Activated gamma-delta T cell treated with anti-CD3 and anti-CD28 coated beads, Interleukin-2, amount 50 U/mL, for 16 hours (primary cell): ENCODE data around the gene CDKL5.

Experiments used
- DNase-seq: peaks from one replicate; pipeline ENCODE4 v3.0.0-alpha.2; 2020; ENCODE audit warnings: low read depth

Gene CDKL5

GRCh38 chrX:18457000-18457399 is 31.6 kb downstream of the CDKL5 start:
- DNase-seq = no peak

- DNase-seq = no peak
Measured at GRCh38 chrX:18461431-18461830, 36.0 kb downstream of the CDKL5 start.

- no peak for DNase-seq
Measured at GRCh38 chrX:18464499-18464898, 39.1 kb downstream of the CDKL5 start.

DNA sequence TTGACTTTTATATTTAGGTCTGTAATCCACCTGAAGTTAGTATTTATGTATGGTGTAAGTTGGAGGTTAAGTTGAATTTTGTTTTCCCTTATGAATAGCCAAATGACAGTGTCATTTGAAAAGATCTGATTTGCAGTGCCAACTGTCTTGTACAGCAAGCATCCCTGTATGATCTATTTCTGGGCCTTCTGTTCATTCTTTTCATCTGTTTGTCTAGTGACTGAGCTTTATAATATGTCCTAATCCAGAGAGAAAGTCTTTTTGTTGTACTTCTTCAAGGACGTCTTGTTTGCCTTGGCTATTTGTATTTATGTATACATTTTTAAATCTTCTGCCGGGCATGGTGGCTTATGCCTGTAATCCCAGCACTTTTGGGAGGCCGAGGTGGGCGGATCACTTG is 39.6 kb downstream of the CDKL5 start:
- DNase-seq = no peak

DNA sequence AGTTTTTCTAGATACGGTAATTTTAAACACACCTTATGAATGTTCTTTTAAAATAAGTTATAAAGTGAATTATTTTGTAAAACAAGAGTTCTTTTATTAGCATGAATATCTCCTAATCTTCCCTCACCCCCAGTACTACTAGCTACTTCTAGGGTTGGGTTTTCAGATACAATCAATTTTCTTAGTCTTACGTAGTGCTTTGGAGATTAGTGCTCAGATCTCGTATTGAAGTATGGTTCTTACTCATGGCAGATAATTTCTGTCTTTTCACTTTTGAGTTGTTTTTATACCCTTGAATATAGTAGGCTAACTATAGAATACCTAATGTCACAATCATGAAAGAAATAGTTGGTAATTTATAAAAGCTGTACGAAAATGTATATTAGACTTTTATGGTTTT is 43.2 kb downstream of the CDKL5 start:
- DNase-seq = no peak

GRCh38 chrX:18471296-18471695 is 45.9 kb downstream of the CDKL5 start:
- no peak for DNase-seq

DNA sequence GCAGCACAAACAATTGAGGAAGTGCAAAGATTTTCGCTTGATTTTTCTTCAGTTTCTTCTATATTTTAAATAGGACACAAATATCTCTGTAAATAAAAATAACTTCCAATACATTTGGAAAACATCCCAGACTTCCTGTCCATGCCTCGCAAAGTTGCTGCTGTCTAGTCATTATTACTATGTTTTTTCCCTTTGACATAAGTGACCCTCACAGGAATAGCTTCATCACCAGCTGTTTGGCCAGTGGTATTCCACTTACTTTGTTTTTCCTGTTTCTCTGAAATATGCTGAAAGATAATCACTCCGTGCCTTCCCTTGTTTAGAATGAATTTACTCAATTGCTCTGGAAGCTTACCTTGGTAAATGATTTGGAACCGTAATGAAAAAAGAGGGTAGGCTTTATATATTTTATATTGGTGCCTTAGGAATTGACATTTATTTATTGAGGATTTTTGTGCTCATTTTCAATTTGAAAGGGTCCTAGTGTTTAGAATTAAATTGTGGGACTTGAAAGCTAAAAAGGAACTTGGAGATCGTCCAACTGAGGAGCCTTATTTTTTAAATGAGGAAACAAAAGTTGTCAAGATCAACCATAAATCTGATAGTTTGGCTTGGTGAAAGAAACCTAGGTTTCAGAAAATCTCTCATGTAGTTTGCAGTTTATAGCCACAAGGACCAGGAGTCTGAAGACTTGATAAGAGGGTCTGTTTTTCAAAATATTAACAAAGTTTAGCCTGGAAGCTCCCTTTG is 65.6 kb downstream of the CDKL5 start:
- no peak for DNase-seq

GRCh38 chrX:18491587-18492340 is 66.4 kb downstream of the CDKL5 start:
- DNase-seq = no peak

DNA sequence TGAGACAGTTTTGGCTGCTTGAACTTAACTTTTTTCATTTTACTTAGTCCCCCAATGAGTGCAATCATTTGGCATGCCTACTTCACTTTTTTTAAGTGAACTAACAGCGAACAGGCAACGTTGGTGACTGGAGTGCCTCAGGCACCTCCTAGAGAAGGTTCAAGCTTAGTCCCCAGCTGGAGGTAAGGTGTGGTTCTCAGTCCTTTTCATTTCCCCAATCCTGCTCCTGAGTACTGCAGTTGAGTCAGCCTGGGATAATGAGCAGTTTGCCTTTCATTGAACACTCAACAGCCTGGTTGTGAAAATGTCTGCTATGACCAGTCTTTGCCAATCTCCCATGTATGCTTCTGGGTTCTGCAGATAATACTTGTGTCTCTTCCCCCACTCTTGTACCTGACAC is 109.5 kb downstream of the CDKL5 start:
- no peak for DNase-seq

DNA sequence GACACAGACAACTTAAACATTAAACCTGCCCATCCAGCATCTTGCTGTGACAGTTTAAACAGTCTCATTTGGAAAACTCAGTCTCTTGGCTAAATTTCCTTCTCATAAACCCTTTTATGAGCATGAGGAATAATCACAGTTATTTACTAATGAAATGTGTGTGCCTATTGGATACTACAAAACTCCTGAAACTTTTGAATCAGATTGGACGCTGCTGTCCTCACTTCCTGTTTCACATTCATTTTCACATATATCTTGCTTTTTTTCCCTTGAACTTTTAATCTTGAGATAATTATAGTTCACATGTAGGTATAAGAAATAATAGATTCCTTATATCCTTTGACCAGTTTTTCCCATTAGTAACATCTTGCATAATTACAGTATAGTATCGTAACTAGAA is 111.7 kb downstream of the CDKL5 start:
- no peak for DNase-seq

DNA sequence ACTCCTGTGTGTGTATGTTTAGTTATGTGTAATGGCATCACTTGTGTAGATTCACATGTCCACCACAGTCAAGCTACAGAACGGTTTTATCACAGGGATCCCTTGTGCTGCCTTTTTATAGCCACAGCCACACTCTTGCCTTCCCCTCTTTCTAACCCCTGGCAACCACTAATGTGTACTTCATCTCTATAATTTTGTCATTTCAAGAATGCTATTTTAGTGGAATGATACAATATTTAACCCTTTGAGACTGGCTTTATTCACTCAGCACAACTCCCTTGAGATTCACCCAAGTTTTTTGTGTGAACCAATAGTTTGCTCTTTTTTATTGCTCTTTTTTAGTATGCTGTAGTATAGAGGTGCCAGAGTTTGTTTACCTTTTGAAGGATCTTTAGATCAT is 112.1 kb downstream of the CDKL5 start:
- no peak for DNase-seq

- DNase-seq = no peak
Measured at GRCh38 chrX:18542131-18542530, 116.7 kb downstream of the CDKL5 start.

DNA sequence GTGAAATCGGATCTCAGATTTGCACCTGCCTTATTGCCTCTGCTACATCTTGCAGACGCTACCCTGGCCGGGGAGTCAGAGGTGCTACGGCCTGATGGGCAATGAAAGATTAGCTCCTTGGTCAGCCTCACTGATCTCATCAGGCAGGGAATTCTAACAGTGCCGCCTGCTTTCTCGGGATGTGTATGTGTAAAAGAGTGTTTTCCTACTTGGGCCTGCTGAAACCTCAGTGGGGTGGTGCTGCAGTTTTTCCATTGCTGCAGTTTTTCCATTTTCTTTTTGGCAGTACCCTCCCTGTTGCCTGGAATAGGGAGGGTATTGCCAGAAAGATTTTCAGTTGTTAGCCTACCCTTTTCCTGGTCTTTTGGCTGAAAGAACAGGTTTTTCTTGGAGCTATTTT is 117.5 kb downstream of the CDKL5 start:
- DNase-seq = no peak

DNA sequence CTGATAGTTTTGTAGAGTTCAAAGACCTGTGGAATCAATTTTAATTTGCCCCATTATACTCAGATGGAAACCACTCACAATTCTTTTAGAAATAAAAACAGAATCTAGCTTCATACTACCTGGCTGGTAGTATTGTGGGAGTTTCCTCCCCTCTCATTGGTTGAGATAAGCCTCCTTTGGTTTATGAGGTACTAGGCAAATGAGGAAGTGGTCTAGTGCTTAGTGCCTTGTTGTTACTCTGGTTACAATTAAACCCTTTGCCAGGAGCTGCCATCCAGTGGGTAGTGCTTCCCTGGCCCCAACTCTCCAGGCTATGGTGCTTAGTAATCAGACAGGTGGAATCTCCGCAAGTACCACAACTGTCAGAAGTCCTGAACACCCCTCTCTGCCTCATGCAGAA is 118.3 kb downstream of the CDKL5 start:
- DNase-seq = no peak

- no peak for DNase-seq
Measured at GRCh38 chrX:18545771-18546170, 120.4 kb downstream of the CDKL5 start.

- no peak for DNase-seq
Measured at GRCh38 chrX:18548996-18549395, 123.6 kb downstream of the CDKL5 start.

GRCh38 chrX:18549643-18550042 is 124.2 kb downstream of the CDKL5 start:
- no peak for DNase-seq

DNA sequence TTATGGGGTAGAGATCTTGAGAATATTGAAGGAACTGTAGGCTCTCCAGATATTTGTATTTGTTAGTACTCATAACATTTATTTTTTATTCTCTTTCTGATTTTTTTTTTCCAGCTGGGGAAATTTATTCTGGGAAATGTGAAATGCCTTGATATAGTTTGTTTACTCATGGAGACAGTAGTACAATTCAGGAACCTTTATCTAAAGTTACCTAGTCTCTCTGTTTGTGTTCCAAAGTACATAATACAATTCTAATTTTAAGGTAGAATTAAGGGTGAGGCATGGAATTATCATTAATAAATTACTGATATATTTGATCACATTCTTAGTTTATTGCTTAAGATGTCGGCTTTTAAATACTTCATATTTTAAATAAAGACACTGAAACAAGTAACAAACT is 132.5 kb downstream of the CDKL5 start:
- DNase-seq = no peak

- no peak for DNase-seq
Measured at GRCh38 chrX:18558799-18559198, 133.4 kb downstream of the CDKL5 start.

GRCh38 chrX:18561020-18561419 is 135.6 kb downstream of the CDKL5 start:
- no peak for DNase-seq

DNA sequence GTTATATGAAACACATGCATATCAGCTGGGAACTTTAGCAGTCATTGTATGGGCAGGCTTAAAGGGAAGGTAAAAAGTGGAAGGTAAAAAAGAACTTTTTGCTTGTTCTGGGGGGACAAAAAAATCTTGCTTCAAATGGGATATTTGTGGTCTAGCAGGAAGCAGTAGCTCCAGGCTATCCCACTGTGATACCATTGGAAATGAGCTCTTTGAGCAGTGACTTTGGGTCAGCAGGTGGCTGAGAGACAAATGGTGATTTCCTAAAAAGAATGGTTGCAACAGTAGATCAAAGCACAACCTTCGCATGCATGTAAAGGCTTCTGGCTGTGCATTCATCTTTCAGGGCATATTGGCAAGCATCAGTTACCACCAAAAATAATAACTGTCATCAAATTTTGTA is 140.3 kb downstream of the CDKL5 start:
- no peak for DNase-seq

GRCh38 chrX:18566748-18567147 is 141.3 kb downstream of the CDKL5 start:
- no peak for DNase-seq

GRCh38 chrX:18573556-18573955 is 148.1 kb downstream of the CDKL5 start:
- DNase-seq = no peak

GRCh38 chrX:18574591-18574990 is 149.2 kb downstream of the CDKL5 start:
- no peak for DNase-seq
